ENCODE measurements around the gene ORAI3.

DNA sequence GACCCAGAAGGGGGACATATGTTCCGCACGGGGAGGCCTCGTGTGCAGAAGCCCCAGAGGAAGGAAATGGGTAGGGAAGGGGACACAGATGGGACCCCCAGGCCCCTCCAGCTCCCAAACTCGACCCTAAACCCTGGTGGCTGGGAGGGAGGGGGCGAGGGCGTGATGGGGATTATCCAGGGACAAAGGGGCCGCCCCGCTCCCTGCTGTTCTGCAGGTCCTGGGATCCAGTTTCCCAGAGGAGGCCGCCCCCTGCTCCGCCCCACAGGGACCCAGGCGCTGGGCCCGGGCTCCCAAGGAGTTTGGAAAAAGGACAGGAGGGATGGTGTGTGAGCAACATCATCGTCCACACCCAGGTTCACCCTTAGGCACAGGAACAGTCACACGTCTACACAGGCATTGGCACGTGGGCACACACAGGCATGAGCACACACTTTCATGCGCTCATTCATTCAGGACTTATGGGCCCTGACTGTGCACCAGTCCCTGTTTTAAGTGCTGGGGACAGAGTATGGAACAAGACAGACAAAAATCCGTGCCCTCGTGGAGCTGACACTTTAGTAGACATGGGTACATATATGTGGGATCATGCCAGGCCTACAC, 38.3 kb upstream of the ORAI3 start:
- TF ChIP-seq, protein P1, sequence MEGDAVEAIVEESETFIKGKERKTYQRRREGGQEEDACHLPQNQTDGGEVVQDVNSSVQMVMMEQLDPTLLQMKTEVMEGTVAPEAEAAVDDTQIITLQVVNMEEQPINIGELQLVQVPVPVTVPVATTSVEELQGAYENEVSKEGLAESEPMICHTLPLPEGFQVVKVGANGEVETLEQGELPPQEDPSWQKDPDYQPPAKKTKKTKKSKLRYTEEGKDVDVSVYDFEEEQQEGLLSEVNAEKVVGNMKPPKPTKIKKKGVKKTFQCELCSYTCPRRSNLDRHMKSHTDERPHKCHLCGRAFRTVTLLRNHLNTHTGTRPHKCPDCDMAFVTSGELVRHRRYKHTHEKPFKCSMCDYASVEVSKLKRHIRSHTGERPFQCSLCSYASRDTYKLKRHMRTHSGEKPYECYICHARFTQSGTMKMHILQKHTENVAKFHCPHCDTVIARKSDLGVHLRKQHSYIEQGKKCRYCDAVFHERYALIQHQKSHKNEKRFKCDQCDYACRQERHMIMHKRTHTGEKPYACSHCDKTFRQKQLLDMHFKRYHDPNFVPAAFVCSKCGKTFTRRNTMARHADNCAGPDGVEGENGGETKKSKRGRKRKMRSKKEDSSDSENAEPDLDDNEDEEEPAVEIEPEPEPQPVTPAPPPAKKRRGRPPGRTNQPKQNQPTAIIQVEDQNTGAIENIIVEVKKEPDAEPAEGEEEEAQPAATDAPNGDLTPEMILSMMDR (IDR thresholded peaks at IDR 0.05): no peak
- no peak for TF ChIP-seq POLR2AphosphoS5 (IDR thresholded peaks at IDR 0.05; ENCODE audit: low read depth, low read length)

Measured in Panc1 (cell line).